Measurements from ENCODE around the gene SYNE1. TPM values are rescaled to one million over a fixed set of nuclear protein-coding genes. Genes with fewer than 3 reads are reported as not detected.

SYNE1 gene
- total and polyA plus RNA-seq, 8 donors: 79.1 to 201 (median 104) TPM

GRCh38 chr6:152122434-152122833, 514.7 kb downstream of the SYNE1 start:
- no peak for DNase-seq
- ATAC-seq: no peak
- no peaks in the 10 kb centered on the region for H3K9me3 ChIP-seq
- H3K36me3 ChIP-seq: peaks cover 0 to 77% of the 10 kb centered on the region in 2 donors
- no peak for TF ChIP-seq CTCF (IDR thresholded peaks at IDR 0.05)
- no peak overlapping the region for H3K27ac ChIP-seq
- no peak overlapping the region for H3K4me3 ChIP-seq
- peaks cover 0 to 3% of the 10 kb centered on the region in 2 donors for H3K4me1 ChIP-seq
- intact Hi-C loops (cut with DNase I): loop anchor here in 1 of 2 donors (10.0 kb wide), 1 partner anchor 358 kb away; no protein-coding TSS in a partner anchor
- H3K27me3 ChIP-seq: no peaks in the 10 kb centered on the region

GRCh38 chr6:152121910-152122309, 515.3 kb downstream of the SYNE1 start:
- Histone ChIP-seq H3K4me1 (no peaks in the 10 kb centered on the region), H3K36me3 (peaks cover 0 to 72% of the 10 kb centered on the region in 2 donors), H3K27me3 (no peaks in the 10 kb centered on the region), H3K27ac (no peak overlapping the region), H3K9me3 (no peaks in the 10 kb centered on the region), H3K4me3 (no peak overlapping the region)
- ATAC-seq (no peak), DNase-seq (no peak)
- intact Hi-C loops (cut with DNase I): loop anchor here in 1 of 2 donors (10.0 kb wide), 1 partner anchor 357 kb away; no protein-coding TSS in a partner anchor
- TF ChIP-seq CTCF (IDR thresholded peaks at IDR 0.05): no peak

- Histone ChIP-seq H3K4me1 (no peaks in the 10 kb centered on the region), H3K36me3 (peaks cover 0 to 61% of the 10 kb centered on the region in 2 donors), H3K4me3 (no peak overlapping the region), H3K27me3 (no peaks in the 10 kb centered on the region), H3K27ac (no peak overlapping the region), H3K9me3 (no peaks in the 10 kb centered on the region)
- no peak for ATAC-seq
- no peak for DNase-seq
- no peak for TF ChIP-seq CTCF (IDR thresholded peaks at IDR 0.05)
- intact Hi-C loops (cut with DNase I): loop anchor here in 1 of 2 donors (10.0 kb wide), 1 partner anchor 355 kb away; no protein-coding TSS in a partner anchor
These were observed 517.3 kb downstream of the SYNE1 start for GRCh38 chr6:152119831-152120230.

- Histone ChIP-seq H3K4me1 (no peaks in the 10 kb centered on the region), H3K27me3 (no peaks in the 10 kb centered on the region), H3K27ac (no peak overlapping the region), H3K4me3 (no peak overlapping the region), H3K36me3 (peaks cover 0 to 52% of the 10 kb centered on the region in 2 donors), H3K9me3 (no peaks in the 10 kb centered on the region)
- ATAC-seq: no peak
- intact Hi-C loops (cut with DNase I): no loop called here
- TF ChIP-seq CTCF (IDR thresholded peaks at IDR 0.05): no peak
- DNase-seq: no peak
These were observed 518.5 kb downstream of the SYNE1 start for GRCh38 chr6:152118678-152119077.

- ATAC-seq (no peak), DNase-seq (no peak)
- peaks cover 0 to 47% of the 10 kb centered on the region in 2 donors for H3K36me3 ChIP-seq
- TF ChIP-seq CTCF (IDR thresholded peaks at IDR 0.05): no peak
- H3K4me3 ChIP-seq: no peak overlapping the region
- no peaks in the 10 kb centered on the region for H3K4me1 ChIP-seq
- no peak overlapping the region for H3K27ac ChIP-seq
- no peaks in the 10 kb centered on the region for H3K9me3 ChIP-seq
- H3K27me3 ChIP-seq: no peaks in the 10 kb centered on the region
- intact Hi-C loops (cut with DNase I): no loop called here
These were observed 518.9 kb downstream of the SYNE1 start for GRCh38 chr6:152118224-152118623.

All from left lung (tissue), 10 donors.